Measurements from ENCODE around the gene ZNF862. TPM values are rescaled to one million over a fixed set of nuclear protein-coding genes. Genes with fewer than 3 reads are reported as not detected.

The ZNF862 gene
- polyA plus RNA-seq, 3 donors: 1.3 to 18.4 (median 2.7) TPM

DNA sequence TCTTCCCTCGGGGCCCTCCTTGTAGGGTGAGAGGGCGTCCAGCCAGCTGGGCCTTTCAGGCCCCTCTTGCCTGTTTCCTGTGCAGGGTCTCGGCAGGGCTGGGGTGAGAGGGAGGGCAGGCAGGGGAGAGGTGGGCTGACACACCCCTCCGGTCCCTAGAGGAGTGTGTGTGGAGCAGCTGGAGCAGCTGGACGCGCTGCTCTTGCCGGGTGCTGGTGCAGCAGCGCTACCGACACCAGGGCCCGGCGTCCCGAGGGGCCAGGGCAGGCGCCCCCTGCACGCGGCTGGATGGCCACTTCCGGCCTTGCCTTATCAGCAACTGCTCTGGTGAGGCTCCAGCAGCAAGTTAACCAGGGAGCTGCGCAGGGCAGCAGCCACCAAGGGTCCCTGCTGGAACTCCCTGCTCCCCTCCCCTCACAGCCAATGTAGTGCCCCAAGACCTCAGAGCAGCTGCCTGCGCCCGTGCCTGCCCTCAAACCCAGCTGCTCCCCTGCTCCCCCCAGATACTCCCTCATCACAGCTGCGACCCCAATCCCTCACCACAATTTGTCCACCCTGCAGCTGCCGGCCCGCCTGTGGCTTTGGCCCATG, 15.7 kb upstream of the ZNF862 start:
- no peaks in the 10 kb centered on the region for H3K79me2 ChIP-seq (ENCODE audit: insufficient read depth, low read length)
- no peak overlapping the region for H3K27ac Mint-ChIP-seq
- peaks cover 0 to 4% (median 0%) of the 10 kb centered on the region in 3 donors for H3K27me3 Mint-ChIP-seq (ENCODE audit: low read depth in 3 of 3)
- no peak overlapping the region for H3K4me3 Mint-ChIP-seq
- H3K4me1 Mint-ChIP-seq: no peaks in the 10 kb centered on the region
- 82% methylated on average over 20 of the region's 22 CpGs for WGBS (ENCODE audit: insufficient coverage)
- H3K9me3 Mint-ChIP-seq: no peaks in the 10 kb centered on the region
- H3K36me3 ChIP-seq (replicated peaks in 1 of 2; ENCODE audit: control insufficient read depth in 1 of 2, insufficient read depth in 2 of 2, low read length in 2 of 2): no peaks in the 10 kb centered on the region
- TF ChIP-seq, protein P1, sequence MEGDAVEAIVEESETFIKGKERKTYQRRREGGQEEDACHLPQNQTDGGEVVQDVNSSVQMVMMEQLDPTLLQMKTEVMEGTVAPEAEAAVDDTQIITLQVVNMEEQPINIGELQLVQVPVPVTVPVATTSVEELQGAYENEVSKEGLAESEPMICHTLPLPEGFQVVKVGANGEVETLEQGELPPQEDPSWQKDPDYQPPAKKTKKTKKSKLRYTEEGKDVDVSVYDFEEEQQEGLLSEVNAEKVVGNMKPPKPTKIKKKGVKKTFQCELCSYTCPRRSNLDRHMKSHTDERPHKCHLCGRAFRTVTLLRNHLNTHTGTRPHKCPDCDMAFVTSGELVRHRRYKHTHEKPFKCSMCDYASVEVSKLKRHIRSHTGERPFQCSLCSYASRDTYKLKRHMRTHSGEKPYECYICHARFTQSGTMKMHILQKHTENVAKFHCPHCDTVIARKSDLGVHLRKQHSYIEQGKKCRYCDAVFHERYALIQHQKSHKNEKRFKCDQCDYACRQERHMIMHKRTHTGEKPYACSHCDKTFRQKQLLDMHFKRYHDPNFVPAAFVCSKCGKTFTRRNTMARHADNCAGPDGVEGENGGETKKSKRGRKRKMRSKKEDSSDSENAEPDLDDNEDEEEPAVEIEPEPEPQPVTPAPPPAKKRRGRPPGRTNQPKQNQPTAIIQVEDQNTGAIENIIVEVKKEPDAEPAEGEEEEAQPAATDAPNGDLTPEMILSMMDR (IDR thresholded peaks at IDR 0.05): no peak
- H3K4me3 ChIP-seq (replicated peaks in 1 of 3; ENCODE audit: low read depth in 2 of 3, low read length in 3 of 3): no peak overlapping the region
- DNase-seq: no peak
- no peaks in the 10 kb centered on the region for H3K27me3 ChIP-seq (ENCODE audit: control insufficient read depth in 2 of 2, insufficient read depth in 2 of 2, low read length in 2 of 2)
- no peaks in the 10 kb centered on the region for H3K4me1 ChIP-seq (ENCODE audit: control insufficient read depth in 1 of 2, insufficient read depth in 2 of 2, low read length in 2 of 2)
- no peaks in the 10 kb centered on the region for H3K36me3 Mint-ChIP-seq
- intact Hi-C loops (cut with micrococcal nuclease): no loop called here
- H4K20me1 ChIP-seq (ENCODE audit: insufficient read depth, low read length): no peaks in the 10 kb centered on the region
- no peaks in the 10 kb centered on the region for H3K9me3 ChIP-seq (replicated peaks in 1 of 2; ENCODE audit: control insufficient read depth in 1 of 2, insufficient read depth in 1 of 2, low read length in 2 of 2)
- no peak overlapping the region for H3K9ac ChIP-seq (ENCODE audit: insufficient read depth, low read length, poor library complexity, severe bottlenecking)
- H3K27ac ChIP-seq (ENCODE audit: low read depth in 1 of 2, low read length in 2 of 2): no peak overlapping the region
- H3K4me2 ChIP-seq (replicated peaks; ENCODE audit: extremely low read depth, low read length, poor library complexity, severe bottlenecking): no peak overlapping the region
- no peak overlapping the region for H2AFZ ChIP-seq (ENCODE audit: insufficient read depth, low read depth, low read length, poor library complexity, severe bottlenecking)

DNA sequence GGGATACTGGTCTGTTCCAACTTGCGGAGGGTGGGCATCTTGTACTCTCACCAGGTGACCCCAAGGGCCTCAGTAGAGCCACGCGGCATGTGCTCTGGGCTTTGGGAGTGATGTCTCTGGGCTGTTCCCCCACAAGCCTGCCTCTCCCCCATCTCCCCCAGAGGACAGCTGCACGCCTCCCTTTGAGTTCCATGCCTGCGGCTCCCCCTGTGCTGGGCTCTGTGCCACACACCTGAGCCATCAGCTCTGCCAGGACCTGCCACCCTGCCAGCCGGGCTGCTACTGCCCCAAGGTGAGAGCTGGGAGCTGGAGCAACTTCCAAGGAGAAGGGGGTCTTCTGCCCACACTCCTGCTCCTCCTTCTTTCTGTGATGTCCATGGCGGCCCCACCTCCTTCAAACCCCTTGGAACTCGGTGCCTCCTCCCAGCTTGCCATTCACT, 15.0 kb upstream of the ZNF862 start:
- intact Hi-C loops (cut with micrococcal nuclease): no loop called here
- WGBS (ENCODE audit: insufficient coverage): no CpG with 5 or more reads among the region's 8 CpGs
- Mint-ChIP-seq H3K36me3 (no peaks in the 10 kb centered on the region), H3K27ac (no peak overlapping the region), H3K4me1 (no peaks in the 10 kb centered on the region), H3K4me3 (no peak overlapping the region), H3K9me3 (no peaks in the 10 kb centered on the region), H3K27me3 (ENCODE audit: low read depth in 3 of 3) (peaks cover 0 to 4% (median 0%) of the 10 kb centered on the region in 3 donors)
- H3K79me2 ChIP-seq (ENCODE audit: insufficient read depth, low read length): no peaks in the 10 kb centered on the region
- H3K4me2 ChIP-seq (replicated peaks; ENCODE audit: extremely low read depth, low read length, poor library complexity, severe bottlenecking): no peak overlapping the region
- H3K36me3 ChIP-seq (replicated peaks in 1 of 2; ENCODE audit: control insufficient read depth in 1 of 2, insufficient read depth in 2 of 2, low read length in 2 of 2): no peaks in the 10 kb centered on the region
- no peak overlapping the region for H3K27ac ChIP-seq (ENCODE audit: low read depth in 1 of 2, low read length in 2 of 2)
- H3K4me3 ChIP-seq (replicated peaks in 1 of 3; ENCODE audit: low read depth in 2 of 3, low read length in 3 of 3): no peak overlapping the region
- H4K20me1 ChIP-seq (ENCODE audit: insufficient read depth, low read length): no peaks in the 10 kb centered on the region
- DNase-seq: no peak
- H3K4me1 ChIP-seq (ENCODE audit: control insufficient read depth in 1 of 2, insufficient read depth in 2 of 2, low read length in 2 of 2): no peaks in the 10 kb centered on the region
- no peaks in the 10 kb centered on the region for H3K27me3 ChIP-seq (ENCODE audit: control insufficient read depth in 2 of 2, insufficient read depth in 2 of 2, low read length in 2 of 2)
- no peak overlapping the region for H2AFZ ChIP-seq (ENCODE audit: insufficient read depth, low read depth, low read length, poor library complexity, severe bottlenecking)
- H3K9me3 ChIP-seq (replicated peaks in 1 of 2; ENCODE audit: control insufficient read depth in 1 of 2, insufficient read depth in 1 of 2, low read length in 2 of 2): no peaks in the 10 kb centered on the region
- TF ChIP-seq, protein P1 (IDR thresholded peaks at IDR 0.05): no peak
- no peak overlapping the region for H3K9ac ChIP-seq (ENCODE audit: insufficient read depth, low read length, poor library complexity, severe bottlenecking)

Measured in CD14-positive monocyte (primary cell).